HFF-Myc (cell line): ENCODE results near the gene KCNQ4.

Source experiments
- DNase-seq: peaks from one replicate; pipeline ENCODE4 v3.0.0-alpha.2; 2011; ENCODE audit warnings: low read depth; ENCODE audit errors: extremely low read depth
- H3K4me3 ChIP-seq: replicated peaks from 2 replicates; pipeline ENCODE4 v1.5.1; 2011; ENCODE audit warnings: low read depth, mild to moderate bottlenecking, control low read depth, low read length
- CTCF ChIP-seq: IDR thresholded peaks from 2 replicates; pipeline ENCODE4 v1.5.1; 2012; ENCODE audit warnings: mild to moderate bottlenecking, low read depth, low read length, control low read depth; ENCODE audit errors: missing control alignments

KCNQ4 gene

GRCh38 chr1:40796939-40797667 lies 13.5 kb downstream of the KCNQ4 start:
- H3K4me3 ChIP-seq, result no peak overlapping the region
- DNase-seq, result no peak
- TF ChIP-seq CTCF, result no peak

- no peak for TF ChIP-seq CTCF
- no peak overlapping the region for H3K4me3 ChIP-seq
- DNase-seq, result no peak
These were observed 14.1 kb downstream of the KCNQ4 start for GRCh38 chr1:40797668-40798010.

- TF ChIP-seq CTCF, result no peak
- H3K4me3 ChIP-seq, result no peak overlapping the region
- no peak for DNase-seq
These were observed 15.0 kb downstream of the KCNQ4 start for GRCh38 chr1:40798366-40799281.

GRCh38 chr1:40799351-40799867 lies 15.8 kb downstream of the KCNQ4 start:
- no peak for DNase-seq
- H3K4me3 ChIP-seq, result no peak overlapping the region
- no peak for TF ChIP-seq CTCF

GRCh38 chr1:40801742-40802077 lies 18.1 kb downstream of the KCNQ4 start:
- peak overlapping the region; percentile 16 for H3K4me3 ChIP-seq
- no peak for DNase-seq
- no peak for TF ChIP-seq CTCF

GRCh38 chr1:40802078-40802741 lies 18.6 kb downstream of the KCNQ4 start:
- peak overlapping the region; percentile 16 for H3K4me3 ChIP-seq
- peak; percentile 9 for DNase-seq
- TF ChIP-seq CTCF, result no peak
